ENCODE results near the gene RTN4IP1. TPM values are rescaled to one million over a fixed set of nuclear protein-coding genes. Genes with fewer than 3 reads are reported as not detected.

The RTN4IP1 gene
- polyA plus RNA-seq, 1 donor from 2014 or later, result 8.5 TPM

GRCh38 chr6:106617302-106617701 lies 12.0 kb downstream of the RTN4IP1 start:
- no peaks in the 10 kb centered on the region for H3K79me2 ChIP-seq (replicated peaks; ENCODE audit: insufficient read depth, low read length)
- no peak overlapping the region for H3K9ac ChIP-seq (ENCODE audit: low read length)
- no peaks in the 10 kb centered on the region for H3K27me3 ChIP-seq (ENCODE audit: insufficient read depth, low read depth, low read length)
- H3K36me3 ChIP-seq (ENCODE audit: insufficient read depth, low read length), result no peaks in the 10 kb centered on the region
- no peak overlapping the region for H3K4me3 ChIP-seq (ENCODE audit: low read length)
- H3K9me2 ChIP-seq (ENCODE audit: insufficient read depth, low read length), result no peaks in the 10 kb centered on the region
- H4K20me1 ChIP-seq (ENCODE audit: insufficient read depth), result no peaks in the 10 kb centered on the region
- no peak overlapping the region for H2AFZ ChIP-seq (ENCODE audit: low read depth, low read length)
- TF ChIP-seq SMC3 (conservative IDR thresholded peaks at IDR 0.05; ENCODE audit: poor library complexity) (no peak), MXI1 (conservative IDR thresholded peaks at IDR 0.05; ENCODE audit: poor library complexity, severe bottlenecking) (no peak), TAF1 (IDR thresholded peaks at IDR 0.05; ENCODE audit: low read depth) (no peak), EP300 (conservative IDR thresholded peaks at IDR 0.05; ENCODE audit: poor library complexity, severe bottlenecking) (no peak), REST (IDR thresholded peaks at IDR 0.05; ENCODE audit: borderline replicate concordance) (no peak), RAD21 (conservative IDR thresholded peaks at IDR 0.05) (no peak)
- no peaks in the 10 kb centered on the region for H3K9me3 ChIP-seq (ENCODE audit: low read length)
- H3K27ac ChIP-seq (ENCODE audit: low read length), result no peak overlapping the region
- no peak overlapping the region for H3K4me2 ChIP-seq (ENCODE audit: low read length)
- H3F3A ChIP-seq (ENCODE audit: insufficient read depth, low read length, poor library complexity, severe bottlenecking), result no peaks in the 10 kb centered on the region

GRCh38 chr6:106614592-106615257 lies 14.6 kb downstream of the RTN4IP1 start:
- H3K4me2 ChIP-seq (ENCODE audit: low read length), result no peak overlapping the region

More at GRCh38 chr6:106614592-106615257, 14.6 kb downstream of the RTN4IP1 start:
- H3K27ac ChIP-seq (ENCODE audit: low read length), result no peak overlapping the region
- H3K9me2 ChIP-seq (ENCODE audit: insufficient read depth, low read length), result no peaks in the 10 kb centered on the region
- no peaks in the 10 kb centered on the region for H3F3A ChIP-seq (ENCODE audit: insufficient read depth, low read length, poor library complexity, severe bottlenecking)
- no peaks in the 10 kb centered on the region for H3K9me3 ChIP-seq (ENCODE audit: low read length)
- H3K4me3 ChIP-seq (ENCODE audit: low read length), result no peak overlapping the region
- no peak overlapping the region for H3K9ac ChIP-seq (ENCODE audit: low read length)
- H3K36me3 ChIP-seq (ENCODE audit: insufficient read depth, low read length), result no peaks in the 10 kb centered on the region
- H3K79me2 ChIP-seq (replicated peaks; ENCODE audit: insufficient read depth, low read length), result no peaks in the 10 kb centered on the region
- no peak for TF ChIP-seq EP300 (conservative IDR thresholded peaks at IDR 0.05; ENCODE audit: poor library complexity, severe bottlenecking)
- no peak for TF ChIP-seq MXI1 (conservative IDR thresholded peaks at IDR 0.05; ENCODE audit: poor library complexity, severe bottlenecking)
- TF ChIP-seq REST (IDR thresholded peaks at IDR 0.05; ENCODE audit: borderline replicate concordance), result no peak
- TF ChIP-seq EZH2 (IDR thresholded peaks at IDR 0.05; ENCODE audit: borderline replicate concordance, insufficient read depth, low read length, poor library complexity, severe bottlenecking), result no peak
- TF ChIP-seq CTCF (IDR thresholded peaks at IDR 0.05; ENCODE audit: poor library complexity, severe bottlenecking), result no peak
- TF ChIP-seq TAF1 (IDR thresholded peaks at IDR 0.05; ENCODE audit: low read depth), result no peak
- no peak for TF ChIP-seq RAD21 (conservative IDR thresholded peaks at IDR 0.05)
- TF ChIP-seq SMC3 (conservative IDR thresholded peaks at IDR 0.05; ENCODE audit: poor library complexity), result no peak
- no peak for TF ChIP-seq POLR2AphosphoS5 (IDR thresholded peaks at IDR 0.05)
- H2AFZ ChIP-seq (ENCODE audit: low read depth, low read length), result no peak overlapping the region
- no peaks in the 10 kb centered on the region for H4K20me1 ChIP-seq (ENCODE audit: insufficient read depth)
- no peaks in the 10 kb centered on the region for H3K27me3 ChIP-seq (ENCODE audit: insufficient read depth, low read depth, low read length)
